Measurements from ENCODE around the gene MRPS18B.
A peak's percentile ranks its signal among the peaks of the same experiment; 100 is the strongest.
"Not testable (repeated sequence)": the region's sequence is repeated elsewhere in the genome, so short reads cannot be mapped to it uniquely, and the experiment has no call there.

The MRPS18B gene

GRCh38 chr6:30590509-30590908, 27.1 kb upstream of the MRPS18B start:
- H3K36me3 ChIP-seq (ENCODE audit: insufficient read depth, low read length), result peaks cover 96% of the 10 kb centered on the region
- no peaks in the 10 kb centered on the region for H3K9me3 ChIP-seq (ENCODE audit: insufficient read depth, low read depth, low read length)
- H3K27ac ChIP-seq (ENCODE audit: low read depth, low read length), result no peak overlapping the region
- no peaks in the 10 kb centered on the region for H3K4me1 ChIP-seq (ENCODE audit: insufficient read depth, low read length)
- WGBS, result 98% methylated on average over 8 of the region's 8 CpGs
- no peaks in the 10 kb centered on the region for H3K27me3 ChIP-seq (ENCODE audit: insufficient read depth, low read length)
- no peak overlapping the region for H3K9ac ChIP-seq (ENCODE audit: low read depth, low read length)
- H3K4me3 ChIP-seq (ENCODE audit: low read length), result no peak overlapping the region

GRCh38 chr6:30591008-30591407, 26.6 kb upstream of the MRPS18B start:
- Histone ChIP-seq H3K27me3 (ENCODE audit: insufficient read depth, low read length) (no peaks in the 10 kb centered on the region), H3K9me3 (ENCODE audit: insufficient read depth, low read depth, low read length) (no peaks in the 10 kb centered on the region), H3K27ac (ENCODE audit: low read depth, low read length) (no peak overlapping the region), H3K4me1 (ENCODE audit: insufficient read depth, low read length) (no peaks in the 10 kb centered on the region), H3K4me3 (ENCODE audit: low read length) (no peak overlapping the region), H3K9ac (ENCODE audit: low read depth, low read length) (no peak overlapping the region), H3K36me3 (ENCODE audit: insufficient read depth, low read length) (peaks cover 93% of the 10 kb centered on the region)
- WGBS, result 100% methylated on average over 1 of the region's 1 CpG

- H3K4me1 ChIP-seq (ENCODE audit: insufficient read depth, low read length), result no peaks in the 10 kb centered on the region
- no peaks in the 10 kb centered on the region for H3K27me3 ChIP-seq (ENCODE audit: insufficient read depth, low read length)
- no peak overlapping the region for H3K27ac ChIP-seq (ENCODE audit: low read depth, low read length)
- H3K4me3 ChIP-seq (ENCODE audit: low read length), result no peak overlapping the region
- no peaks in the 10 kb centered on the region for H3K9me3 ChIP-seq (ENCODE audit: insufficient read depth, low read depth, low read length)
- peaks cover 80% of the 10 kb centered on the region for H3K36me3 ChIP-seq (ENCODE audit: insufficient read depth, low read length)
- WGBS, result 100% methylated on average over 1 of the region's 1 CpG
- no peak overlapping the region for H3K9ac ChIP-seq (ENCODE audit: low read depth, low read length)
These were observed 25.4 kb upstream of the MRPS18B start for GRCh38 chr6:30592287-30592686.

GRCh38 chr6:30597315-30598144, 20.1 kb upstream of the MRPS18B start:
- not testable (repeated sequence) for H3K9ac ChIP-seq (ENCODE audit: low read depth, low read length); H3K27ac ChIP-seq (ENCODE audit: low read depth, low read length); H3K27me3 ChIP-seq (ENCODE audit: insufficient read depth, low read length); H3K9me3 ChIP-seq (ENCODE audit: insufficient read depth, low read depth, low read length); H3K4me3 ChIP-seq (ENCODE audit: low read length); H3K4me1 ChIP-seq (ENCODE audit: insufficient read depth, low read length)
- H3K36me3 ChIP-seq (ENCODE audit: insufficient read depth, low read length), result peaks cover 58% of the 10 kb centered on the region
- WGBS, result 80% methylated on average over 15 of the region's 15 CpGs

GRCh38 chr6:30598912-30599624, 18.6 kb upstream of the MRPS18B start:
- H3K36me3 ChIP-seq (ENCODE audit: insufficient read depth, low read length), result peaks cover 59% of the 10 kb centered on the region
- peak overlapping the region; percentile 67 for H3K27ac ChIP-seq (ENCODE audit: low read depth, low read length)
- no peaks in the 10 kb centered on the region for H3K4me1 ChIP-seq (ENCODE audit: insufficient read depth, low read length)
- WGBS, result 94% methylated on average over 12 of the region's 12 CpGs
- H3K27me3 ChIP-seq (ENCODE audit: insufficient read depth, low read length), result no peaks in the 10 kb centered on the region
- no peak overlapping the region for H3K9ac ChIP-seq (ENCODE audit: low read depth, low read length)
- no peaks in the 10 kb centered on the region for H3K9me3 ChIP-seq (ENCODE audit: insufficient read depth, low read depth, low read length)
- no peak overlapping the region for H3K4me3 ChIP-seq (ENCODE audit: low read length)

- Histone ChIP-seq H3K4me1 (ENCODE audit: insufficient read depth, low read length) (no peaks in the 10 kb centered on the region), H3K27ac (ENCODE audit: low read depth, low read length) (no peak overlapping the region), H3K9me3 (ENCODE audit: insufficient read depth, low read depth, low read length) (no peaks in the 10 kb centered on the region), H3K9ac (ENCODE audit: low read depth, low read length) (no peak overlapping the region), H3K27me3 (ENCODE audit: insufficient read depth, low read length) (no peaks in the 10 kb centered on the region), H3K36me3 (ENCODE audit: insufficient read depth, low read length) (peaks cover 59% of the 10 kb centered on the region), H3K4me3 (ENCODE audit: low read length) (no peak overlapping the region)
- 92% methylated on average over 13 of the region's 13 CpGs for WGBS
These were observed 17.9 kb upstream of the MRPS18B start for GRCh38 chr6:30599625-30600324.

GRCh38 chr6:30600451-30600961, 17.1 kb upstream of the MRPS18B start:
- Histone ChIP-seq H3K9me3 (ENCODE audit: insufficient read depth, low read depth, low read length) (no peaks in the 10 kb centered on the region), H3K4me1 (ENCODE audit: insufficient read depth, low read length) (no peaks in the 10 kb centered on the region), H3K27ac (ENCODE audit: low read depth, low read length) (no peak overlapping the region; the same call in 1 of the 2 replicates), H3K27me3 (ENCODE audit: insufficient read depth, low read length) (no peaks in the 10 kb centered on the region), H3K9ac (ENCODE audit: low read depth, low read length) (no peak overlapping the region), H3K36me3 (ENCODE audit: insufficient read depth, low read length) (peaks cover 62% of the 10 kb centered on the region), H3K4me3 (ENCODE audit: low read length) (no peak overlapping the region)
- WGBS, result 94% methylated on average over 10 of the region's 10 CpGs

GRCh38 chr6:30601436-30601814, 16.2 kb upstream of the MRPS18B start:
- Histone ChIP-seq H3K9ac (ENCODE audit: low read depth, low read length) (no peak overlapping the region), H3K4me3 (ENCODE audit: low read length) (no peak overlapping the region), H3K27ac (ENCODE audit: low read depth, low read length) (no peak overlapping the region)

GRCh38 chr6:30601815-30602641, 15.6 kb upstream of the MRPS18B start:
- Histone ChIP-seq H3K4me3 (ENCODE audit: low read length) (no peak overlapping the region), H3K36me3 (ENCODE audit: insufficient read depth, low read length) (peaks cover 74% of the 10 kb centered on the region), H3K4me1 (ENCODE audit: insufficient read depth, low read length) (no peaks in the 10 kb centered on the region), H3K9me3 (ENCODE audit: insufficient read depth, low read depth, low read length) (no peaks in the 10 kb centered on the region), H3K9ac (ENCODE audit: low read depth, low read length) (no peak overlapping the region), H3K27ac (ENCODE audit: low read depth, low read length) (no peak overlapping the region), H3K27me3 (ENCODE audit: insufficient read depth, low read length) (no peaks in the 10 kb centered on the region)
- WGBS, result 97% methylated on average over 39 of the region's 39 CpGs

More at GRCh38 chr6:30601436-30601814, 16.2 kb upstream of the MRPS18B start:
- H3K4me1 ChIP-seq (ENCODE audit: insufficient read depth, low read length), result no peaks in the 10 kb centered on the region
- WGBS, result 96% methylated on average over 6 of the region's 6 CpGs
- no peaks in the 10 kb centered on the region for H3K27me3 ChIP-seq (ENCODE audit: insufficient read depth, low read length)
- H3K9me3 ChIP-seq (ENCODE audit: insufficient read depth, low read depth, low read length), result no peaks in the 10 kb centered on the region
- H3K36me3 ChIP-seq (ENCODE audit: insufficient read depth, low read length), result peaks cover 68% of the 10 kb centered on the region

- H3K9me3 ChIP-seq (ENCODE audit: insufficient read depth, low read depth, low read length), result no peaks in the 10 kb centered on the region
- H3K27ac ChIP-seq (ENCODE audit: low read depth, low read length), result no peak overlapping the region
- no peak overlapping the region for H3K9ac ChIP-seq (ENCODE audit: low read depth, low read length)
- no peak overlapping the region for H3K4me3 ChIP-seq (ENCODE audit: low read length)
- no peaks in the 10 kb centered on the region for H3K27me3 ChIP-seq (ENCODE audit: insufficient read depth, low read length)
- peaks cover 93% of the 10 kb centered on the region for H3K36me3 ChIP-seq (ENCODE audit: insufficient read depth, low read length)
- 97% methylated on average over 13 of the region's 13 CpGs for WGBS
- H3K4me1 ChIP-seq (ENCODE audit: insufficient read depth, low read length), result no peaks in the 10 kb centered on the region
These were observed 13.7 kb upstream of the MRPS18B start for GRCh38 chr6:30603961-30604360.
